ENCODE results near the gene TRPV3.

The TRPV3 gene

GRCh38 chr17:3551189-3551588 lies 6.4 kb downstream of the TRPV3 start:
- no peaks in the 10 kb centered on the region for H4K20me1 ChIP-seq (ENCODE audit: control insufficient read depth, insufficient read depth, low read depth, low read length)
- TF ChIP-seq EZH2phosphoT487 (IDR thresholded peaks at IDR 0.05; ENCODE audit: borderline replicate concordance, low read length) (no peak), CTCF (IDR thresholded peaks at IDR 0.05; ENCODE audit: low read depth, low read length, poor library complexity, severe bottlenecking) (no peak)
- H3K4me2 ChIP-seq (ENCODE audit: low read length): no peak overlapping the region
- H3K9me3 ChIP-seq (ENCODE audit: control insufficient read depth, insufficient read depth, low read length): no peaks in the 10 kb centered on the region
- no peaks in the 10 kb centered on the region for H3F3A ChIP-seq (ENCODE audit: control insufficient read depth, insufficient read depth)
- peaks cover 5% of the 10 kb centered on the region; the same call in 1 of the 2 replicates for H3K27me3 ChIP-seq (ENCODE audit: control insufficient read depth, low read length)
- no peak overlapping the region for H3K27ac ChIP-seq (ENCODE audit: low read depth, low read length)
- no peaks in the 10 kb centered on the region for H3K4me1 ChIP-seq (ENCODE audit: control insufficient read depth, low read length)
- H3K36me3 ChIP-seq (ENCODE audit: control insufficient read depth, low read length): no peaks in the 10 kb centered on the region
- H3K79me2 ChIP-seq (ENCODE audit: control insufficient read depth, low read length): no peaks in the 10 kb centered on the region
- no peak overlapping the region for H3K4me3 ChIP-seq (ENCODE audit: low read length)
- no peaks in the 10 kb centered on the region for H3K9me2 ChIP-seq (replicated peaks; ENCODE audit: control insufficient read depth, low read length)

DNA sequence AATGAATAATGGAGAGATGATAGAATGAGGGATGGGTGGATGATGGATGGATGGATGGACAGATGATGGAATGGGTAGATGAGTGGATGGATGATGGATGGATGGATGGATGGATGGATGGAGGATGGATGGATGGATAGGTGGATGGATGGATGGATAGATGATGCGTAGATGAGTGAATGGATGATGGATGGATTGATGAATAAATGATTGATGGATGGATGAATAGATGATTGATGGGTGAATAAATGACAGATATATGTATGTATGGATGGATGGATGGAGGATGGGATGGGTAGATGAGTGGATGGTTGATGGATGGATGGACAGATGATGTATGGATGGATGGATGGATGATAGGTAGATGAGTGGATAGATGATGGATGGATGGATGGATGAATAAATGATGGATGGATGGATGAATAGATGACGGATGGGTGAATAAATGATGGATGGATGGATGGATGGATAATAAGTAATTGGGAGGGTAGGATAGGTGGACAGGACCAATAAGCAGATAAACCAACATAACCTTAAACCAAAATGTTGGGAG lies 7.9 kb downstream of the TRPV3 start:
- Histone ChIP-seq H3K27me3 (ENCODE audit: control insufficient read depth, low read length) (peaks cover 3% of the 10 kb centered on the region; the same call in 1 of the 2 replicates), H3K9me3 (ENCODE audit: control insufficient read depth, insufficient read depth, low read length) (no peaks in the 10 kb centered on the region), H3K4me3 (ENCODE audit: low read length) (no peak overlapping the region), H3K9me2 (replicated peaks; ENCODE audit: control insufficient read depth, low read length) (no peaks in the 10 kb centered on the region), H3K4me1 (ENCODE audit: control insufficient read depth, low read length) (no peaks in the 10 kb centered on the region), H3K27ac (ENCODE audit: low read depth, low read length) (no peak overlapping the region), H3K79me2 (ENCODE audit: control insufficient read depth, low read length) (no peaks in the 10 kb centered on the region), H3K4me2 (ENCODE audit: low read length) (no peak overlapping the region), H4K20me1 (ENCODE audit: control insufficient read depth, insufficient read depth, low read depth, low read length) (no peaks in the 10 kb centered on the region), H3F3A (ENCODE audit: control insufficient read depth, insufficient read depth) (no peaks in the 10 kb centered on the region), H3K36me3 (ENCODE audit: control insufficient read depth, low read length) (no peaks in the 10 kb centered on the region)
- TF ChIP-seq CTCF (IDR thresholded peaks at IDR 0.05; ENCODE audit: low read depth, low read length, poor library complexity, severe bottlenecking) (no peak), EZH2phosphoT487 (IDR thresholded peaks at IDR 0.05; ENCODE audit: borderline replicate concordance, low read length) (no peak)

DNA sequence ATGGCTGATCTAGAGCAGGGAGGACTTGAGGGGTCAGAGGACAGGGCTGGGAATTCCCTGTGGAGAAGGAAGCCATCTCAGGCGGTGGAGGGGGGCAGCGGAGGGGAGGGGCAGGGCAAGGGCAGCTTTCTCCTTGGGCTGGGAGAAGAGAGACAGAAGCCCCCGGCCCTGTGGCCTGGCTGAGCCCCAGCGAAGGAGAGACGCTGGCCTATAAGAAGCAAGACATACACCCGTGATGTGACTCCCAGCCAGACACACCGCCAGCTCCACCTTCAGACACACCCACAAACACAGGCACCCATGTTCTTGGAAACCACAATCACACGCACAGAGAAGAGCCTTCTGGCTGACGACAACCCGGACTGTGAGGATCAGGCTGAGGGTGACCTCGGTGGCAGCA lies 10.0 kb downstream of the TRPV3 start:
- no peak overlapping the region for H3K27ac ChIP-seq (ENCODE audit: low read depth, low read length)
- H4K20me1 ChIP-seq (ENCODE audit: control insufficient read depth, insufficient read depth, low read depth, low read length): no peaks in the 10 kb centered on the region
- peaks cover 7% of the 10 kb centered on the region; the same call in 1 of the 2 replicates for H3K27me3 ChIP-seq (ENCODE audit: control insufficient read depth, low read length)
- TF ChIP-seq CTCF (IDR thresholded peaks at IDR 0.05; ENCODE audit: low read depth, low read length, poor library complexity, severe bottlenecking) (no peak), EZH2phosphoT487 (IDR thresholded peaks at IDR 0.05; ENCODE audit: borderline replicate concordance, low read length) (no peak)
- no peak overlapping the region for H3K4me3 ChIP-seq (ENCODE audit: low read length)
- no peaks in the 10 kb centered on the region for H3F3A ChIP-seq (ENCODE audit: control insufficient read depth, insufficient read depth)
- H3K9me2 ChIP-seq (replicated peaks; ENCODE audit: control insufficient read depth, low read length): no peaks in the 10 kb centered on the region
- no peaks in the 10 kb centered on the region for H3K36me3 ChIP-seq (ENCODE audit: control insufficient read depth, low read length)
- H3K79me2 ChIP-seq (ENCODE audit: control insufficient read depth, low read length): no peaks in the 10 kb centered on the region
- no peak overlapping the region for H3K4me2 ChIP-seq (ENCODE audit: low read length)
- no peaks in the 10 kb centered on the region for H3K4me1 ChIP-seq (ENCODE audit: control insufficient read depth, low read length)
- no peaks in the 10 kb centered on the region for H3K9me3 ChIP-seq (ENCODE audit: control insufficient read depth, insufficient read depth, low read length)
